Measurements from ENCODE around the gene KIF2C. TPM values are rescaled to one million over a fixed set of nuclear protein-coding genes. Genes with fewer than 3 reads are reported as not detected.

KIF2C gene
- total and polyA plus RNA-seq, 9 of the 15 experiments (the other 6 are each of a cell fraction or from before 2014, with no cell fraction given), result 84.9 to 226 (median 169) TPM

- in situ Hi-C loops (cut with MboI), result loop anchor here (10.0 kb wide), 1 partner anchor 689 kb away; the partner anchor contains the start of gene TESK2
- ChIA-PET CTCF (ENCODE audit: low intra/inter-chr PET ratio) (no interaction called here), POLR2A (interaction anchor here (0.9 to 16.9 kb wide), 6 partner anchors 8 to 84 kb away, joined by 3 to 594 read pairs (median 4); no protein-coding TSS in a partner anchor)
- intact Hi-C loops (cut with micrococcal nuclease), result loop anchor here (10.0 kb wide), 1 partner anchor 171 kb away; no protein-coding TSS in a partner anchor
- Histone ChIP-seq H3K36me3 (ENCODE audit: control insufficient read depth, insufficient read depth, low read length) (peaks cover 52% of the 10 kb centered on the region), H3K9ac (ENCODE audit: insufficient read depth in 1 of 2, low read depth in 2 of 2, low read length in 2 of 2) (peak overlapping the region in 1 of 2 experiments; percentile 23; a peak in 2 of 4 replicates), H4K20me1 (replicated peaks; ENCODE audit: control insufficient read depth, insufficient read depth, low read length) (no peaks in the 10 kb centered on the region), H3K4me1 (replicated peaks in 1 of 2; ENCODE audit: control insufficient read depth in 2 of 2, insufficient read depth in 2 of 2, low read length in 2 of 2) (peaks cover 57 to 84% of the 10 kb centered on the region in 2 experiments), H3K27me3 (ENCODE audit: control insufficient read depth in 2 of 2, insufficient read depth in 2 of 2, low read length in 2 of 2) (no peaks in the 10 kb centered on the region; a peak in 1 of 5 replicates), H2AFZ (ENCODE audit: low read depth, low read length) (no peak overlapping the region), H3K4me2 (ENCODE audit: insufficient read depth, low read length) (no peak overlapping the region), H3K9me1 (ENCODE audit: control insufficient read depth, insufficient read depth, low read length) (peaks cover 5% of the 10 kb centered on the region), H3K27ac (ENCODE audit: extremely low read depth, low read depth, low read length) (no peak overlapping the region), H3K9me3 (replicated peaks; ENCODE audit: control insufficient read depth, insufficient read depth, low read depth, low read length) (no peaks in the 10 kb centered on the region), H3K79me2 (ENCODE audit: control insufficient read depth, insufficient read depth, low read length) (peaks cover 33% of the 10 kb centered on the region), H3K4me3 (no peak overlapping the region)
- DNase-seq (ENCODE audit: extremely low read depth in 1 of 4, low spot score in 3 of 4) (no peak), FAIRE-seq (no peak), ATAC-seq (no peak)
- WGBS (ENCODE audit: insufficient coverage, low coverage, missing lambda C conversion rate), result 94% methylated on average over 19 of the region's 20 CpGs
- no TSS peak for BruUV-seq (replicated peaks)
- TF ChIP-seq CTCFL (IDR thresholded peaks at IDR 0.05; ENCODE audit: borderline replicate concordance, insufficient read depth, low read depth, low read length, poor library complexity, severe bottlenecking) (peak; percentile 51), HDAC3 (IDR thresholded peaks at IDR 0.05; ENCODE audit: borderline replicate concordance, partially characterized antibody) (no peak), SMARCB1 (IDR thresholded peaks at IDR 0.05; ENCODE audit: insufficient read length, low read depth) (no peak)
These were observed 65.8 kb downstream of the KIF2C start for GRCh38 chr1:44805311-44806024.

Data from K562 (cell line).